Neural cell (in vitro differentiated cells): ENCODE results near the gene CCNL2. TPM values are rescaled to one million over a fixed set of nuclear protein-coding genes. Genes with fewer than 3 reads are reported as not detected.

Experiments
- H2AFZ ChIP-seq: fragments of 200-600, 300-800 bp; sonication (generic), shearing (Covaris generic); 2 replicates; pipeline ENCODE4 v1.6.0; 2014; ENCODE audit warnings: low read depth, mild to moderate bottlenecking, antibody characterized with exemption, low read length, moderate library complexity
- H3F3A ChIP-seq: fragments of 200-600 bp; shearing (Covaris generic); 2 replicates; pipeline ENCODE4 v1.6.1; 2016; ENCODE audit warnings: mild to moderate bottlenecking, moderate library complexity, mixed read lengths, antibody characterized with exemption, low read length; ENCODE audit not compliant: insufficient read depth, poor library complexity, severe bottlenecking
- H3K27ac ChIP-seq: fragments of 200-600, 300-800 bp; sonication (generic), shearing (Covaris generic); 2 replicates; pipeline ENCODE4 v1.5.1; 2014; ENCODE audit warnings: mild to moderate bottlenecking, low read length, moderate library complexity
- H3K27me3 ChIP-seq: fragments of 300-800, 200-600 bp; sonication (generic), shearing (Covaris generic); 2 replicates; pipeline ENCODE4 v1.6.0; 2014; ENCODE audit warnings: mild to moderate bottlenecking, low read depth, low read length, moderate library complexity; ENCODE audit not compliant: insufficient read depth
- H3K36me3 ChIP-seq: fragments of 300-800, 200-600 bp; sonication (generic), shearing (Covaris generic); 2 replicates; pipeline ENCODE4 v1.5.1; 2014; ENCODE audit warnings: mild to moderate bottlenecking, antibody characterized with exemption, low read length, moderate library complexity; ENCODE audit not compliant: insufficient read depth
- H3K4me2 ChIP-seq: fragments of 300-800, 200-600 bp; sonication (generic), shearing (Covaris generic); 2 replicates; pipeline ENCODE4 v1.6.0; 2014; ENCODE audit warnings: mild to moderate bottlenecking, low read length
- H3K4me3 ChIP-seq: fragments of 300-800, 200-600 bp; sonication (generic), shearing (Covaris generic); 2 replicates; pipeline ENCODE4 v1.5.1; 2014; ENCODE audit warnings: mild to moderate bottlenecking, low read length, moderate library complexity
- H3K79me2 ChIP-seq: fragments of 200-600 bp; shearing (Covaris generic); replicated peaks from 2 replicates; pipeline ENCODE4 v1.6.0; 2014; ENCODE audit warnings: mild to moderate bottlenecking, low read length, moderate library complexity; ENCODE audit not compliant: insufficient read depth
- H3K9ac ChIP-seq: fragments of 300-800, 200-600 bp; sonication (generic), shearing (Covaris generic); 2 replicates; pipeline ENCODE4 v1.6.1; 2016; ENCODE audit warnings: mild to moderate bottlenecking, low read length, mixed read lengths
- H3K9me2 ChIP-seq: fragments of 200-600 bp; shearing (Covaris generic); 2 replicates; pipeline ENCODE4 v1.6.1; 2016; ENCODE audit warnings: mild to moderate bottlenecking, low read length, mixed read lengths; ENCODE audit not compliant: insufficient read depth
- H3K9me3 ChIP-seq: fragments of 200-600, 300-800 bp; sonication (generic), shearing (Covaris generic); 2 replicates; pipeline ENCODE4 v1.6.1; 2016; ENCODE audit warnings: mild to moderate bottlenecking, mixed run types, low read length, moderate library complexity, mixed read lengths
- H4K20me1 ChIP-seq: fragments of 200-600 bp; shearing (Covaris generic); 2 replicates; pipeline ENCODE4 v1.6.1; 2016; ENCODE audit warnings: mild to moderate bottlenecking, mixed run types; ENCODE audit not compliant: insufficient read depth
- CTCF ChIP-seq: fragments of 450-650 bp; IDR thresholded peaks from 2 replicates; pipeline ENCODE4 v1.5.1; 2014; ENCODE audit warnings: antibody characterized with exemption, mild to moderate bottlenecking, moderate library complexity; ENCODE audit not compliant: poor library complexity, severe bottlenecking
- EP300 ChIP-seq: fragments of 450-650 bp; conservative IDR thresholded peaks from 2 replicates; pipeline ENCODE4 v1.6.1; 2014; ENCODE audit warnings: antibody characterized with exemption, mild to moderate bottlenecking, moderate library complexity; ENCODE audit not compliant: poor library complexity, severe bottlenecking
- EZH2 ChIP-seq: fragments of 200-600, 300-800 bp; shearing (Covaris generic), sonication (generic); IDR thresholded peaks from 2 replicates; pipeline ENCODE4 v1.6.1; 2014; ENCODE audit warnings: antibody characterized with exemption, low read length, borderline replicate concordance, mild to moderate bottlenecking; ENCODE audit not compliant: insufficient read depth, poor library complexity, severe bottlenecking
- MXI1 ChIP-seq: fragments of 450-650 bp; conservative IDR thresholded peaks from 2 replicates; pipeline ENCODE4 v1.6.1; 2014; ENCODE audit warnings: antibody characterized with exemption, mild to moderate bottlenecking; ENCODE audit not compliant: poor library complexity, severe bottlenecking
- POLR2AphosphoS5 ChIP-seq: IDR thresholded peaks from 2 replicates; pipeline ENCODE4 v1.6.1; 2012
- RAD21 ChIP-seq: fragments of 450-650 bp; conservative IDR thresholded peaks from 2 replicates; pipeline ENCODE4 v1.6.1; 2014; ENCODE audit warnings: antibody characterized with exemption, mild to moderate bottlenecking, moderate library complexity
- REST ChIP-seq: IDR thresholded peaks from 2 replicates; pipeline ENCODE4 v1.6.1; 2012; ENCODE audit warnings: borderline replicate concordance
- SMC3 ChIP-seq: fragments of 450-650 bp; conservative IDR thresholded peaks from 2 replicates; pipeline ENCODE4 v1.6.1; 2014; ENCODE audit warnings: antibody characterized with exemption, mild to moderate bottlenecking, moderate library complexity; ENCODE audit not compliant: poor library complexity
- TAF1 ChIP-seq: IDR thresholded peaks from 2 replicates; pipeline ENCODE4 v1.6.1; 2012; ENCODE audit warnings: low read depth
- polyA plus RNA-seq: library from polyadenylated mRNA; depleted of rRNA; stranded (reverse); fragments of >200 nt; gene quantifications from 2 replicates; pipeline ENCODE4 v1.2.3, GENCODE V29; 2014

The CCNL2 gene
- polyA plus RNA-seq, 1 donor from 2014 or later: 696 TPM

GRCh38 chr1:1400576-1401456 is 1.7 kb upstream of the CCNL2 start:
- peaks cover 36% of the 10 kb centered on the region for H3K79me2 ChIP-seq
- TF ChIP-seq CTCF (no peak), REST (no peak), MXI1 (no peak), RAD21 (no peak), EZH2 (no peak), SMC3 (no peak), POLR2AphosphoS5 (no peak), TAF1 (no peak), EP300 (no peak)
- peak overlapping the region; percentile 84 for H3K9ac ChIP-seq

GRCh38 chr1:1399872-1400575 is 889 bp upstream of the CCNL2 start:
- H3K79me2 ChIP-seq: peaks cover 33% of the 10 kb centered on the region
- H3F3A ChIP-seq: no peaks in the 10 kb centered on the region
- H3K27me3 ChIP-seq: no peaks in the 10 kb centered on the region
- H4K20me1 ChIP-seq: no peaks in the 10 kb centered on the region
- no peak for TF ChIP-seq REST
- no peak for TF ChIP-seq EP300
- no peak for TF ChIP-seq MXI1
- no peak for TF ChIP-seq SMC3
- no peak for TF ChIP-seq EZH2
- no peak for TF ChIP-seq TAF1
- no peak for TF ChIP-seq RAD21
- no peak for TF ChIP-seq CTCF
- no peaks in the 10 kb centered on the region for H3K9me3 ChIP-seq
- H3K4me3 ChIP-seq: peak overlapping the region; percentile 76
- H3K4me2 ChIP-seq: peak overlapping the region; percentile 98
- peak overlapping the region; percentile 80 for H3K27ac ChIP-seq
- H3K9me2 ChIP-seq: no peaks in the 10 kb centered on the region
- no peaks in the 10 kb centered on the region for H3K36me3 ChIP-seq
- H2AFZ ChIP-seq: no peak overlapping the region
- peak overlapping the region; percentile 84 for H3K9ac ChIP-seq

More at GRCh38 chr1:1400576-1401456, 1.7 kb upstream of the CCNL2 start:
- Histone ChIP-seq H3F3A (no peaks in the 10 kb centered on the region), H2AFZ (no peak overlapping the region), H4K20me1 (no peaks in the 10 kb centered on the region), H3K27ac (no peak overlapping the region), H3K9me3 (no peaks in the 10 kb centered on the region), H3K9me2 (no peaks in the 10 kb centered on the region), H3K27me3 (no peaks in the 10 kb centered on the region), H3K4me2 (peak overlapping the region; percentile 98), H3K36me3 (no peaks in the 10 kb centered on the region), H3K4me3 (peak overlapping the region; percentile 76)
